Stimulated activated CD8-positive, alpha-beta memory T cell treated with anti-CD3 and anti-CD28 coated beads, Interleukin-12 subunit alpha, Interleukin-12 subunit beta, amount 100 ng/mL, for 24 hours (primary cell): ENCODE data around the gene ESR2.
"Not testable (repeated sequence)": the region's sequence is repeated elsewhere in the genome, so short reads cannot be mapped to it uniquely, and the experiment has no call there.

Experiments
- DNase-seq: peaks from one replicate; pipeline ENCODE4 v3.0.0-alpha.2; 2020; ENCODE audit errors: extremely low read depth

Gene ESR2

DNA sequence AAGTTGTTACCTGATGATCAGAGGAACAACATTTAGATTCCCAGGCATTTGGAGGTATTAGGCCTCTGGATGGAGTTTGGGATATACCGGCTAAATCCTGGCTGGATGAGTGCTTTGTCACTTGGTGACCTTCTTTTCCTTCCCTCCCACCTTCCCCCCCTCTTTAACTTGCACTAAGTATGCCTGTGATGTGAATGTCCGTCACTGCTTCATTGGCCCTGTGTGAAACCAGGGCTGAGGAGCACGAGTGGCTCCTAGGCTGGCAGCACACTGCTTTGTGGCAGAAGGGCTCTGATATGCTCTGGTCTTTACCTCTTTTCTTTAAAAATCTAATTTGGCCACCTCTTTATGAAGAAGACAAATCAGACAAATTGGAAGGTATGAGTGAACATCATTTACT lies 95.7 kb downstream of the ESR2 start:
- DNase-seq: no peak

DNA sequence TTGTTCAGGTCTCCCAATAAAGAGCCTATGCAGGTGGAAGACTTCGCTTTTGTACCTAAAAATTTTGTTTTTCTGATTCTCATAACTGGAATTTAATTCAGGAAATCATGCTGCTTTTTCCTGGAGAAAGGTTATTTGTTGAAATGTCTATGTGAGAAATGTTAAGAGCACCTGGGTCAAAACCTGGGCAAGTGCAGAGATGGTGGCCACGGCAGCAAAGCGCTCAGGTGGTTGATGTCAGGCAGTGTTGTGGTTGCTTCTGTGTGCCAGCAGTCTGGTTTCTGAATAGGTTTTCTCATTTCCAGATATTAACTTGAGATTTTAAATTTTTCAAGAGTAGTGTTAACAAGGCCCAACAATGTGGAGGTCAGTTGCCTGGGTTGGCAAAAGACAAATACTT lies 96.2 kb downstream of the ESR2 start:
- DNase-seq: no peak

DNA sequence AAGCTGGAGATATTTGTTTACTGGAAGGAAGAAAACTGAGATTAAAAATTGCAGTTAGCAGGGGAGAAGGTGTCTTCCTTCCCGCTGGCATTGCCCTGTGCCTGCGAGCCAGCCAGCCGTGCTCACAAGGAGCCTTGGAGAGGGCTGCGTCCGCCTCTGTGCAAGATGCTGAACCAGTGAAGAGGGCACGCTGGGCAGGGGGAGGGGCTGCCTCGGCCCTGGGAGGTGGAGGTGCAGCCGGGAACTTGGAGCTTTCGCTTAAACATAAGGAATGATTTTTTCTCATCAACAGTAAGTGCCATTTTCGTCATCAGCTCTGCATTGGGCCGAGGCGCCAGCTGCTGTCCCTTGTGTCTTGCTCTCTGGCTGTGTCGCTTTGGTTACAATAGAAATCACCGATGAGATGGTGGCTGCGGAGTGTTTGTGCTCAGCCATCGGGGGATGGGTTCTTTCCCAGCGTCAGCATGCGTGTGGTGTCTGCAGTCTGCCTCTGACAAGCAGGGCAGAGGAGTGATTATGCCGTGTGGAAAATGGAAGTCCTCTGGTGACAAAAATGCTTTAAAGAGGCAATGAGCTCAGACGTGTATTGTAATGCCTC lies 97.3 kb downstream of the ESR2 start:
- no peak for DNase-seq

DNA sequence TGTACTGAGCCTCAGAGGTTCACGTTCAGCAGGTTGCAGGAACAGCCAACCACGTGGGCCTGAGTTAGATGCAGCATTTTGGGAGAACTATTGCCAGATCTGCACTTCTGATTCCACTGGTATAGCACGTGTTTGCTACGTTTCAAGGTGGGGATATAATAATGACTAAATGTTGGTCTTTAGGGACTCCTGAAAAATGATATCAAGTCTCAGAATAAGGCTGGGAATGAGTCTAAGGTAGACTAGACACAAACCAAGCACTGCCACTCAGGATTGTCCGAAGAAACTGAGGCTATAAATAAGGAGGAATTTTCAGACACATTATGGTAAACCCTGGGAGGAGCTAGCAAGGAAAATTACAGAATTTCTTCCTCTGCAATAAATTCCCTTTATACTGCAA lies 98.1 kb downstream of the ESR2 start:
- DNase-seq: no peak

GRCh38 chr14:64195199-64195598 lies 99.0 kb downstream of the ESR2 start:
- DNase-seq: no peak

DNA sequence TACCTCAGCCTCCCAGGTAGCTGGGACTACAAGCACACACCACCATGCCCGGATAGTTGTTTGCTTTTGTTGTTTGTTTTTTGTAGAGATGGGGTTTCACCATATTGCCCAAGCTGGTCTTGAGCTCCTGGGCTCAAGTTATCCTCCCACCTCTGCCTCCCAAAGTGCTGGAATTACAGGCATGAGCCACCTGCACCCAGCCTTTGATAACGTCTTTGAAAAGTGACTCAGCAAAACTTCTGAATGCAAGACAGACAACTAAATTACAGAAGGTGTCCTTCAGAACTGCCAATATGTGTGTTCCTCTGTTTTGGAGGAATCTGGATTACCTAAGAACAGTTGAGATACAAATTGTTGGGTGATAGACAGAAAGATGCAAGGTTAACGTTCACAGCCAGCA lies 99.8 kb downstream of the ESR2 start:
- no peak for DNase-seq

- no peak for DNase-seq
Observed at GRCh38 chr14:64193821-64194220, 100.3 kb downstream of the ESR2 start.

GRCh38 chr14:64191756-64192155 lies 102.4 kb downstream of the ESR2 start:
- DNase-seq: no peak

GRCh38 chr14:64190974-64191502 lies 103.1 kb downstream of the ESR2 start:
- DNase-seq: no peak

DNA sequence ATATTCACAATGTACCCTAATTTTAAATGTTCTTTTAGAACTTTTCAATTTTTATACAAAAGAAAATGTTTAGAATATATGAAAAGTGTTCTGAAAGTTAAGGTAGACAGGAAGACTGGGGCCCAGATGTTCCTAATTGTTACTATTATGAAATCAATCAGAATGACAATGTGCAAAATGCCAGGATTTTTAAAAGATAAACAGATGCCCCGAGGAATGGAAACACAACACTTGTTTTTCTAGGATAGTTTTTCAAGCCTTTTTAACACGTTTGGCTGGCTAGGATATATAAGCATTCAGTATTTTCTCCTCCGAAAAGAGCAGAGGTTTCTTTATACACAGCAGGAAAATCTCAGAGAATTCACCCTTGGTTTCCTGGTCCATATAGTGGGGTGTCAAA lies 106.8 kb downstream of the ESR2 start:
- DNase-seq: no peak

- DNase-seq: no peak
Observed at GRCh38 chr14:64186231-64187129, 107.7 kb downstream of the ESR2 start.

- DNase-seq: no peak
Observed at GRCh38 chr14:64185184-64185583, 109.0 kb downstream of the ESR2 start.

- DNase-seq: no peak
Observed at GRCh38 chr14:64184103-64184729, 110.0 kb downstream of the ESR2 start.

DNA sequence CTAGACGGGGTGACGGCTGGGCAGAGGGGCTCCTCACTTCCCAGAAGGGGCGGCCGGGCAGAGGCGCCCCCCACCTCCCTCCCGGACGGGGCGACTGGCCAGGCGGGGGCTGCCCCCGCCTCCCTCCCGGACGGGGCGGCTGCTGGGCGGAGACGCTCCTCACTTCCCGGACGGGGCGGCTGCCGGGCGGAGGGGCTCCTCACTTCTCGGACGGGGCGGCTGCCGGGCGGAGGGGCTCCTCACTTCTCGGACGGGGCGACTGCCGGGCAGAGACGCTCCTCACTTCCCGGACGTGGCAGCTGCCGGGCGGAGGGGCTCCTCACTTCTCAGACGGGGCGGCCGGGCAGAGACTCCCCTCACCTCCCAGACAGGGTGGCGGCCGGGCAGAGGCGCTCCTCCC lies 111.3 kb downstream of the ESR2 start:
- DNase-seq: not testable (repeated sequence)

- no peak for DNase-seq
Observed at GRCh38 chr14:64178814-64179213, 115.4 kb downstream of the ESR2 start.

GRCh38 chr14:64176330-64176729 lies 117.8 kb downstream of the ESR2 start:
- DNase-seq: no peak

GRCh38 chr14:64174922-64175782 lies 119.0 kb downstream of the ESR2 start:
- DNase-seq: no peak

- DNase-seq: no peak
Observed at GRCh38 chr14:64170181-64170580, 124.0 kb downstream of the ESR2 start.

- DNase-seq: no peak
Observed at GRCh38 chr14:64159588-64159987, 134.6 kb downstream of the ESR2 start.

DNA sequence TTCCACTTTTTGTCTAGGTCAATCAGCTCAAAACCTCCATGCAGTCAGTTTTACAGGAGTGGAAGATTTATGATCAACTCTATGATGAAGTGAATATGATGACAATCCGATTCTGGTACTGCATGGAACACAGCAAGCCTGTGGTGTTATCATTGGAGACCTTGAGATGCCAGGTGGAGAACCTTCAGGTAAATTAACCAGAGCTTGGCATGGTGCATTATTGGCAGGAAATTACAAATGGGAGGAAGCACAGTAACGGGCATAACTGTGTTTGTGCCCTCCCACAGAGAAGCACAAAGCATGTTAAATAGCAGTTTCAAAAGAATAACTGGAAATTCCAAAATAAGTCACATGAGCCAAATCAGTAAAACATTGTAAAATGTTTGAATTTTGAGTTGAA lies 135.6 kb downstream of the ESR2 start:
- DNase-seq: no peak

DNA sequence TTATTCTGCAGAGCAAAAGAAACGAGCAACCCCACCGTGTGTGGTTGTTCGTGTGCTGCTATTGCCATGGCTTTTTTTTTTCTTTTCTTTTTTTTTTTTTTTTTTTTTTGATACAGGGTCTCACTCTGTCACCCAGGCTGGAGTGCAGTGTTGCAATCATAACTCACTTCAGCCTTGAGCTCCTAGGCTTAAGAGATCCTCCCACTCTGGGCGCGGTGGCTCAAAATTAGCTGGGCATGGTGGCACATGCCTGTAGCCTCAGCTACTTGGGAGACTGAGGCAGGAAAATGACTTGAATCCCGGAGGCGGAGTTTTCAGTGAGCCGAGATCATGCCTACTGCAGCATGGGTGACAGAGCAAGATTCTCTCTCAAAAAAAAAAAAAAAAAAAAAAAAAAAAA lies 144.2 kb downstream of the ESR2 start:
- no peak for DNase-seq
